EL (cell line): ENCODE results near the gene NAPSA.
"Not testable (repeated sequence)": the region's sequence is repeated elsewhere in the genome, so short reads cannot be mapped to it uniquely, and the experiment has no call there.

ENCODE experiments used
- DNase-seq: peaks from one replicate; pipeline ENCODE4 v3.0.0-alpha.2; 2016

Gene NAPSA

GRCh38 chr19:50365434-50366306, at the start of gene NAPSA:
Gene NAPSA, minus strand, starts transcription at chr19:50365639. Its CDS starts 18 bp downstream, at chr19:50365621.
- no peak for DNase-seq

- DNase-seq: no peak
Measured at GRCh38 chr19:50413531-50413930, 48.1 kb upstream of the NAPSA start.

GRCh38 chr19:50413096-50413495, 47.7 kb upstream of the NAPSA start:
- no peak for DNase-seq

GRCh38 chr19:50412419-50412818, 47.0 kb upstream of the NAPSA start:
- DNase-seq: no peak

GRCh38 chr19:50410109-50410508, 44.7 kb upstream of the NAPSA start:
- no peak for DNase-seq

- no peak for DNase-seq
Measured at GRCh38 chr19:50409347-50409746, 43.9 kb upstream of the NAPSA start.

- DNase-seq: no peak
Measured at GRCh38 chr19:50406829-50407228, 41.4 kb upstream of the NAPSA start.

GRCh38 chr19:50406156-50406820, 40.8 kb upstream of the NAPSA start:
- DNase-seq: no peak

GRCh38 chr19:50402544-50403301, 37.3 kb upstream of the NAPSA start:
- DNase-seq: no peak

GRCh38 chr19:50401605-50402450, 36.4 kb upstream of the NAPSA start:
- no peak for DNase-seq

- no peak for DNase-seq
Measured at GRCh38 chr19:50399368-50399745, 33.9 kb upstream of the NAPSA start.

GRCh38 chr19:50398675-50399367, 33.4 kb upstream of the NAPSA start:
- no peak for DNase-seq

GRCh38 chr19:50394017-50394416, 28.6 kb upstream of the NAPSA start:
- no peak for DNase-seq

- no peak for DNase-seq
Measured at GRCh38 chr19:50393589-50393988, 28.1 kb upstream of the NAPSA start.

GRCh38 chr19:50392759-50393158, 27.3 kb upstream of the NAPSA start:
- no peak for DNase-seq

- not testable (repeated sequence) for DNase-seq
Measured at GRCh38 chr19:50390952-50391351, 25.5 kb upstream of the NAPSA start.

GRCh38 chr19:50390295-50390694, 24.9 kb upstream of the NAPSA start:
- not testable (repeated sequence) for DNase-seq

GRCh38 chr19:50387868-50388245, 22.4 kb upstream of the NAPSA start:
- DNase-seq: no peak

- peak; percentile 59 for DNase-seq
Measured at GRCh38 chr19:50387176-50387867, 21.9 kb upstream of the NAPSA start.

- DNase-seq: peak; percentile 50
Measured at GRCh38 chr19:50384685-50385535, 19.5 kb upstream of the NAPSA start.
